B cell (primary cell): ENCODE results near the gene GGT6. TPM values are rescaled to one million over a fixed set of nuclear protein-coding genes. Genes with fewer than 3 reads are reported as not detected.

Experiments
- ATAC-seq: fragments of 200-7000 bp; cut with Tn5 transposase; one replicate; pipeline ENCODE4 v1.10.0; 2021; ENCODE audit warnings: low read depth, mild to moderate bottlenecking, moderate number of reproducible peaks, moderate library complexity
- CTCF ChIA-PET: fragments of 350-600 bp; sonication (Branson Sonifier 250); formaldehyde crosslinking; loops from one replicate; lab custom pipeline; 2021; ENCODE audit warnings: antibody characterized with exemption, inconsistent platforms; lab: Charles Lee
- POLR2A ChIA-PET: fragments of 350-600 bp; sonication (Branson Sonifier 250); formaldehyde crosslinking; loops from one replicate; lab custom pipeline; 2021; ENCODE audit warnings: antibody characterized with exemption; lab: Charles Lee
- DNase-seq: peaks from one replicate; pipeline ENCODE4 v3.0.0; 2013
- H2AFZ ChIP-seq: 2 replicates; pipeline ENCODE4 v1.6.1; 2012; ENCODE audit warnings: mild to moderate bottlenecking, low read depth, low read length; ENCODE audit not compliant: insufficient read depth, poor library complexity, severe bottlenecking
- H3K27ac ChIP-seq, 2 donors: 1 replicate in 1 of 2; 2 replicates in 1 of 2; pipeline ENCODE4 v1.5.1; 2012 to 2013; ENCODE audit warnings: low read length in 2 of 2, mild to moderate bottlenecking in 2 of 2, moderate library complexity in 1 of 2
- H3K27me3 ChIP-seq, 4 experiments: fragments of 200-600 bp in 1 of 4; sonication (generic) in 1 of 4; replicated peaks in 1 of 4; 1 replicate in 2 of 4; 2 replicates in 2 of 4; pipeline versions ENCODE4 v1.6.1 to v1.7.0; 2013 to 2016; ENCODE audit warnings: low read length in 3 of 4, mild to moderate bottlenecking in 2 of 4, mixed read lengths in 1 of 4, moderate library complexity in 1 of 4; ENCODE audit not compliant: insufficient read depth in 4 of 4, control insufficient read depth in 3 of 4; ENCODE audit errors: control extremely low read depth in 1 of 4
- H3K36me3 ChIP-seq, 2 experiments: replicated peaks in 1 of 2; 1 replicate in 1 of 2; 2 replicates in 1 of 2; pipeline versions ENCODE4 v1.6.1 to v1.7.1; 2013; ENCODE audit warnings: low read length in 1 of 2; ENCODE audit not compliant: insufficient read depth in 2 of 2, control insufficient read depth in 1 of 2; ENCODE audit errors: control extremely low read depth in 1 of 2, extremely low read depth in 1 of 2
- H3K4me1 ChIP-seq, 2 donors: fragments of 200-600 bp in 1 of 2; sonication (generic) in 1 of 2; 1 replicate in 1 of 2; 2 replicates in 1 of 2; pipeline versions ENCODE4 v1.5.1 to v1.6.1; 2013 to 2017; ENCODE audit warnings: low read length in 2 of 2; ENCODE audit not compliant: control insufficient read depth in 2 of 2, insufficient read depth in 2 of 2
- H3K4me2 ChIP-seq: replicated peaks from 2 replicates; pipeline ENCODE3; 2012; ENCODE audit warnings: mild to moderate bottlenecking, low read depth, low read length; ENCODE audit not compliant: poor library complexity, severe bottlenecking
- H3K4me3 ChIP-seq, 5 experiments: fragments of 200-600 bp in 1 of 5; sonication (generic) in 1 of 5; 1 replicate in 3 of 5; 2 replicates in 2 of 5; pipeline versions ENCODE4 v1.5.1 to v1.7.0; 2011 to 2016; ENCODE audit warnings: low read length in 4 of 5, mild to moderate bottlenecking in 4 of 5, low read depth in 2 of 5, control low read depth in 1 of 5, moderate library complexity in 1 of 5; ENCODE audit not compliant: insufficient read depth in 1 of 5; ENCODE audit errors: control extremely low read depth in 1 of 5, extremely low read depth in 1 of 5
- H3K79me2 ChIP-seq: fragments of 200-600 bp; sonication (generic); one replicate; pipeline ENCODE4 v1.6.0; 2016; ENCODE audit warnings: low read length; ENCODE audit not compliant: control insufficient read depth, insufficient read depth
- H3K9ac ChIP-seq: fragments of 200-600 bp; sonication (generic); 2 replicates; pipeline ENCODE4 v1.6.1; 2017; ENCODE audit warnings: mild to moderate bottlenecking, low read length, moderate library complexity
- H3K9me3 ChIP-seq, 3 donors: one replicate each; pipeline versions ENCODE4 v1.6.1 to v1.7.1; 2013; ENCODE audit warnings: low read length in 2 of 3; ENCODE audit not compliant: control insufficient read depth in 2 of 3, insufficient read depth in 1 of 3; ENCODE audit errors: control extremely low read depth in 1 of 3
- H4K20me1 ChIP-seq: 2 replicates; pipeline ENCODE4 v1.6.0; 2012; ENCODE audit warnings: mild to moderate bottlenecking, low read length; ENCODE audit not compliant: insufficient read depth, control insufficient read depth, poor library complexity, severe bottlenecking
- H3K27ac Mint-ChIP-seq: one replicate; pipeline ENCODE4 v1.8.0; 2021; ENCODE audit warnings: mixed read lengths
- H3K27me3 Mint-ChIP-seq: one replicate; pipeline ENCODE4 v1.8.0; 2021; ENCODE audit warnings: mixed read lengths
- H3K4me1 Mint-ChIP-seq: one replicate; pipeline ENCODE4 v1.8.0; 2021; ENCODE audit warnings: mixed read lengths
- H3K4me3 Mint-ChIP-seq: one replicate; pipeline ENCODE4 v1.8.0; 2021; ENCODE audit warnings: mixed read lengths
- H3K9me3 Mint-ChIP-seq: one replicate; pipeline ENCODE4 v1.8.0; 2022; ENCODE audit warnings: mixed read lengths; ENCODE audit not compliant: insufficient read depth
- CTCF ChIP-seq: fragments of 200-600 bp; IDR thresholded peaks from one replicate; pipeline ENCODE4 v1.8.0; 2022; ENCODE audit warnings: antibody characterized with exemption, mild to moderate bottlenecking
- EZH2 ChIP-seq: IDR thresholded peaks from 2 replicates; pipeline ENCODE4 v1.6.1; 2012; ENCODE audit warnings: borderline replicate concordance, low read depth, mild to moderate bottlenecking, moderate library complexity, low read length; ENCODE audit not compliant: insufficient read depth, poor library complexity, severe bottlenecking
- WGBS: methylation state at CpG from one replicate; pipeline ENCODE4 v1.1.5; 2013; ENCODE audit warnings: missing lambda C conversion rate; ENCODE audit not compliant: insufficient coverage; 5-methylcytosine and 5-hydroxymethylcytosine counted together
- intact Hi-C: fragments of 100-400 bp; cut with micrococcal nuclease; formaldehyde crosslinking; loops from one replicate; pipeline ENCODE4 v1.10.0; 2022
- polyA plus RNA-seq: library from polyadenylated mRNA; depleted of rRNA; stranded (reverse); fragments of >200 nt; gene quantifications from 2 replicates; pipeline ENCODE4 v1.2.3, GENCODE V29; 2012
- total RNA-seq, 2 donors: library from RNA; stranded (reverse); fragments of 120-200 nt in 1 of 2; gene quantifications; 1 replicate in 1 of 2; 2 replicates in 1 of 2; pipeline versions ENCODE4 v1.2.3 to v1.2.4, GENCODE V29; 2013 to 2022

Gene GGT6
- total and polyA plus RNA-seq, 2 donors (not counting 1 experiment from before 2014, with no cell fraction given), result not detected

- Histone ChIP-seq H3K27ac (no peak overlapping the region), H3K79me2 (no peaks in the 10 kb centered on the region), H3K36me3 (peaks cover 0 to 16% of the 10 kb centered on the region in 2 experiments), H3K9me3 (no peaks in the 10 kb centered on the region), H2AFZ (no peak overlapping the region), H3K4me2 (no peak overlapping the region), H3K4me3 (no peak overlapping the region), H3K4me1 (peaks cover 0 to 3% of the 10 kb centered on the region in 2 donors), H4K20me1 (no peaks in the 10 kb centered on the region), H3K27me3 (no peaks in the 10 kb centered on the region), H3K9ac (no peak overlapping the region)
- ATAC-seq (no peak), DNase-seq (no peak)
- intact Hi-C loops, result no loop called here
- Mint-ChIP-seq H3K9me3 (no peaks in the 10 kb centered on the region), H3K4me3 (no peak overlapping the region), H3K27me3 (peaks cover 11% of the 10 kb centered on the region), H3K27ac (no peak overlapping the region), H3K4me1 (peaks cover 2% of the 10 kb centered on the region)
- ChIA-PET POLR2A (no interaction called here), CTCF (no interaction called here)
- no peak for TF ChIP-seq CTCF
- no peak for TF ChIP-seq EZH2
- 90% methylated on average over 19 of the region's 19 CpGs for WGBS
Observed at GRCh38 chr17:4535667-4536258, 24.6 kb downstream of the GGT6 start.

- CTCF ChIA-PET, result no interaction called here
- H3K4me1 Mint-ChIP-seq, result peaks cover 2% of the 10 kb centered on the region
- Histone ChIP-seq H3K4me1 (peaks cover 0 to 3% of the 10 kb centered on the region in 2 donors), H3K79me2 (no peaks in the 10 kb centered on the region), H3K36me3 (peaks cover 0 to 12% of the 10 kb centered on the region in 2 experiments), H3K4me2 (no peak overlapping the region), H3K27me3 (peaks cover 0 to 2% (median 0%) of the 10 kb centered on the region in 4 experiments), H3K4me3 (no peak overlapping the region), H4K20me1 (no peaks in the 10 kb centered on the region), H3K9me3 (no peaks in the 10 kb centered on the region), H3K9ac (no peak overlapping the region), H3K27ac (no peak overlapping the region), H2AFZ (no peak overlapping the region)
- ATAC-seq (no peak), DNase-seq (no peak)
- peaks cover 11% of the 10 kb centered on the region for H3K27me3 Mint-ChIP-seq
- POLR2A ChIA-PET, result no interaction called here
- no peaks in the 10 kb centered on the region for H3K9me3 Mint-ChIP-seq
- no peak for TF ChIP-seq EZH2
- TF ChIP-seq CTCF, result no peak
- WGBS, result 86% methylated on average over 20 of the region's 27 CpGs
- intact Hi-C loops, result no loop called here
- H3K4me3 Mint-ChIP-seq, result no peak overlapping the region
- H3K27ac Mint-ChIP-seq, result no peak overlapping the region
Observed at GRCh38 chr17:4534928-4535666, 25.3 kb downstream of the GGT6 start.
